Colon (tissue), 2 donors: ENCODE results near the gene METAP1D.
"Not testable (repeated sequence)": the region's sequence is repeated elsewhere in the genome, so short reads cannot be mapped to it uniquely, and the experiment has no call there.

ENCODE experiments used
- FAIRE-seq: peaks from 2 replicates; lab custom pipeline; 2012; peaks lifted over from hg19 to GRCh38; lab: Jason Lieb, UNC
- donor health status: control.
- donor health status: control.

METAP1D gene

DNA sequence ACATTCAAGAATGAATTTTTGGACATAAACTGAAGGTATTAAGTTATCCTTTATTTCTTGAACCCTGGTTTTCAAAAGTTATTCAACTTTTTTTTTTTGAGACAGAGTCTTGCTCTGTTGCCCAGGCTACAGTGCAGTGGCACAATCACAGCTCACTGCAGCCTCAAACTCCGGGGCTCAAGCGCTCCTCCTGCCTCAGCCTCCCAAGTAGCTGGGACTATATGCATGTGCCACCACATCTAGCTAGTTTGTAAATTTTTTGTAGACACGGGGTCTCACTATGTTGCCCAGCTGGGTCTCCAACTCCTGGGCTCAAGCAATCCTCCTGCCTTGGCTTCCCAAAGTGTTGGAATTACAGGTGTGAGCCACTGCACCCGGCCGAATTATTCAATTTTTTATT, 2.7 kb upstream of the METAP1D start:
- FAIRE-seq = not testable (repeated sequence)

DNA sequence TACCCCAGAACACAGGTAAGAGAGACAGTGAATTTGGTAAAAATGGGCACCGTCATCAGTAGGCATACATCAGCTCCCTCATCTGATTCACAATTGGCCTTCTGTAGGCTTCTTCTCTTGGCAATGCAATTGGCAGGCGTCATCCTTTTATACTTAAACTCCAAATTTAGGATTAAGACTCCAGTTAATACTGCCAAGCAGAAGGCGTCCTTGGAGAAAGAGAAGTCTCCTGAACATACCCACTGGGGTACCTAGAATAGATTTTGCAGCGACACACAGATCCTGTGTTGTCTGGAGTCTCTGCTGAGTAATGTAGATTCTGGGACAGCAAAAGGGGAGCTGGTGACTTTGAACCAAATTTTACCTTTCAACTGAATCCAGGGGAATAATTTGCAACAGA, 592 bp upstream of the METAP1D start:
- FAIRE-seq = no peak

DNA sequence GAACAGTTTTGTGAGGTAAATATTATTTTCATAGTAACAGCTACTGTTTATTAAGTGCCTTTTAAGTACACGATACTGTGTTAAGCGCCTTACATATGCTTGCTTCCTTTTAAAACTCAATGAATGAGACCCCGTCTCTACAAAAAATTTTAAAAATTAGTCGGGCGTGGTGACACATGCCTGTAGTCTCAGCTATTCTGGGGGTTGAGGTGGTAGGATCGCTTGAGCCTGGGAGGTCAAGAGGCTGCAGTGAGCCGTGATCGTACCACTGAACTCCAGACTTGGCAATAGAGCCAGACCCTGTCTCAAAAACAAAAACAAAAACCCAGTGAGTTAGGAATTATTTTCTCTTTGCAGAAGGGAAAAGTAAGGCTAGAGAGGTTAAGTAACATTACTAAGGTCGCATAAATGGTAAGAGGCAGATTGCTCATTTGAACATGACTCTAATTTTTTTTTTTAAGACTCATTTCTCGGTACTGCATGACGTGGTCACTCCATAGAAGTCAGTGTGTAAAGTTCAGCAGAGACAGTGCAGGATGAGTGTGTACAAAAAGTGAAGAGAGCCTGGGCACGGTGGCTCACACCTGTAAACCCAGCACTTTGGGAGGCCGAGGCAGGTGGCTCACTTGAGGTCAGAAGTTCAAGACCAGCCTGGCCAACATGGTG, 1.1 kb downstream of the METAP1D start:
- FAIRE-seq = no peak

DNA sequence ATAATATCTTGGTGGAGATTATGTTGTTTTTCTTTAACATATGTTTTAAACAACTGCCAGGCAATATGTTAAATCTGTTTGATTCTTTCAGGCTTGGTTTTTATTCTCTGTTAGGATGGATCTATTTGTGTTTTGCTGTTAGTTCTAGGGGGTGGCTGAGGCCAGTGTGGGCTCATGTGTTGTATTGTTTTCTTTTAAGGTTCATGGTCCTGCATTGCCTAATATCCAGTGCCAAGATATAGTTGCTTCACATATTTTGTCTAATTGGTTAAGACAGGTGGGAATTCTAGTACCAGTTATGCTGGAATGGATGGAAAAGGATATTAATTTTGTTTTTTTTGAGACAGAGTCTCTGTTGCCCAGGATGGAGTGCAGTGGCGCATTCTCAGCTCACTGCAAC, 7.6 kb downstream of the METAP1D start:
- FAIRE-seq = no peak

DNA sequence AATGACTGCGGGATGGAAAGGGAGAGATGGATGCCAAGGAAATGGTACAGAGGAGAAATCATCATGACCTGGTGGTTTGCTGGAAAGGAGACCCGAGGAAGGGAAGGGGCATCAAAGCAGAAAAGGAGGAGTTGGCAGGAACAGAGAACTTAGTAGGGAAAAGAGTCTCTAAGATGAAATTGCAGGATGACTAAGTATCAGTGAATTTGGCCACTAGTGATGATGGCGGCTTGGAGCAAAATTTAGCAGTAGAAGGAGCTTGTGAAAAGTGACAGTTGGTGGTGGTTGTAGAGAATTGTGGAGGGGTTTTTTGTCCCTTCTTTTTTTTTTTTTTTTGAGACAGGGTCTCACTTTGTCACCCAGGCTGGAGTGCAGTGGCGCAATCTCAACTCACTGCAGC, 10.1 kb downstream of the METAP1D start:
- no peak for FAIRE-seq

DNA sequence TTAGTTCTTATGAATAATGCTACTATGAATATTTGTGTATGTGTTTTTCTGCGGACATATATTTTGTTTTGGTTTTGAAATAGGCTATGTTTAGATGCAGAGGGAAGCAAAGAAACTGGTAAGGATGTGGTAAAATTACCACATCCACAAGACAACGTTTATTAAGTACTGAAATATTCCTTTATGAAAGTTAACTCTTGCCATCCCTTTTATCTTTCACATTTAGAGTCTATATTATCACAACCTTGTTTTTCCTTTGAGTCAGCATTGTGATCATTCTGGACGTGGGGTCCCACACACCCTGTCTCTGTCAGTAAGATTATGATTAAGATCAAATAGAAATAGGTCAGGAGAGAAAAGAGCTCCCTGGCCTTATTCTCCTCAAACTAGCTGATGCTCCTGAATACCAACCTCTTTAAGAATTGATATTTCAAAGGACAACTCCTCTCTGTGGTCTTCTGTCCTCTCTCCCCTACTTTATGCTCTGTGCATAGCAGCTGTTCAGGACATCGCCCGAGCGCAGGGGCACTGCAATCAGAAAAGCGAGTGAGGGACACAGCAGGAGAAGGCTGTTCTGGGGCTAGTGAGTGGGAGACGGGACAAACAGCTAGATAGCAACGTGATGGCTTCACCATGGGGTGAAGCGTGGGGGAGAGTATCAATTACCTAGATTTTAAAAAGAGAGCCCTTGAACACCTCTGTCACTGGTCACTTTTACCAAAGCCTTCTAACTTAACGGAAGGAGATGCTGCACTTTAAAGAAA, 12.2 kb downstream of the METAP1D start:
- FAIRE-seq = no peak

DNA sequence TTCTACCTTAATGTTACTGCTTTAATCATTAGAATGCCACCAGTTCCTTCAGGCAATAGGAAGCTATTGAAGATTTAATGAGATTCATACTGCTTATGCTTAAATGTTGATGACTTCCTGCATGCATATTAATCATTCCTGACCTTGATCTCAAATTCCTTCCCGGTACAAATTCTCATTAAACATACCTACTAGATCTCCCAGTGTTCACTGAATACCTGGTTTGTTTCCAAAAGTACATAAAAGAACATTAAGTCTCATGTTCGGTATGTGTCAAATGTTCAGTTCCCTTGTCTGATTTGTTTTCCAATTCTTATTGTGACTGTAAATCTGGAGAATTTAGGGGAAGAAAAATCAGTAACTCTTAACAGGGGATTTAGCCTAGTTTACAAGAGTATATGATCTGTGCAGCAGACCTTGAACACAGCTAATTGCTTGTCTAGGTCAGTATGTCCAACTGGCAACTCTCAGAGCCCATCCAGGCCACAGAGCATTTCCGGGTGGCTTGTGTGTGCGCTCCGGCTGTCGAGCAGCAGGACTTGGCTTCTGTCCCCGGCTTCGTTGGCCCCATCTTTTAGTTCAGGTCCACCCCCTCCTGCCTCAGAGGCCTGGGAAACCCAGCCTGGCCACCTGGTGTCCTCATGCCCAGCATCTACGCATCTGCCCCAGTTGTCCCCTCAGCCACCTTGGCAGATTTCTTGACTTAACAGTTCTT, 13.1 kb downstream of the METAP1D start:
- no peak for FAIRE-seq

DNA sequence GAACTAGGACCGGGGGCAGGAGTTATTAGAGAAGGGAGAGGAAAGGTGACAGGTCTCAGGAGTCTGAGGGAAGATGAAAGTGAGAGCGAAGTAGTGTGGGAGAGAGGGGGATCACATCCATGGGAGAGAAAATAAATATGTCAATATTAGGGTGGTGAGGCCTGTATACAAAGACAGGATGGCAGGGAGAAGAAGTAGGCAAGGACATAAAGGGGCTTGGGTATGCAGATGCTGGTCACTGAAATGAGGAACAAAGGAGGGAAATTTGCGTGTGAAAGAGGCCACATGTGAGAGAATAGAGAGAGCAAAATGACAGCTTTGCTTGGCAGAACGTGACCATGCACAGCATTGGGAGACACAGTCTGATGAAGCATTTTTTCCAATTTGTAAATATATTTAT, 13.6 kb downstream of the METAP1D start:
- FAIRE-seq = no peak

DNA sequence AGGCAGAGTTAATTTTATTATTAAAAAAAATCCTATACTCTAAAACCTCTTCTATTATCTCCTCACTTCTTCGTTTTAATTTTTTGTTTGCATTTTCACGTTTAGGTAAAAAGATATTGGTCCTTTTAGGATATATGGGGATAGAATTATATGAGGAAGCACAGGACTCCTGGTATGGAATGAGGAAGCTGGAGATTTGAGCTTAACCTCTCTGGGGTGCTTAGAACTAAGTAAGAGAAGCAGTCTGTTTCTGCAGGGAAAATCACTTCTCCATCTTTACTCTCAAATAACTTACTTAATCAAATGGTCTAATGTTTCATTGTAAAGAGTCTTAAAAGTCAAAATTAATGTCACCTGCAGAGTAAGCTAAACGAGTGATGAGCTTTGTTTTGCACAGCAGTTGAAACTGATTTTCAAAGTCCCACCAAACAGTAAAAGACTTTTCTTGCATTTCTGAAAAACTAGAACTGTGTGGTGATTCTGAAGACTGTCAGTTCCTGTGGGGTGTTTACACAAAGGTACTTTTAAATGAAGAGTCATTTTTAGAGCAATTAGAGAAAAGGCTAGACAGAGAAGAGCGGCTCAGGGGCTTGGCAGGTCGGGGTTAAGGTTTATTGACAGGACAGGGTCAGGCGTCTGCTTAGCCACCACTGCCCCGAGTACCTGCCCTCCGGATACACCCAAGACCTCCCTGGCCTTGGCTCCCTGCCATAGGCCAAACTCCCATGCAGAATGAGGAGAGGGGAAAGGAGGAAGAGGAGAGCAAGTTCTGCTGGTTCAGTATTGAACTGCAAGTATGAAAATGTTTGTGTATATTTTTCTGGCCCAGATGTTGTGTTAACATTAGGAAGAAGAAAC, 21.6 kb downstream of the METAP1D start:
- FAIRE-seq = no peak

DNA sequence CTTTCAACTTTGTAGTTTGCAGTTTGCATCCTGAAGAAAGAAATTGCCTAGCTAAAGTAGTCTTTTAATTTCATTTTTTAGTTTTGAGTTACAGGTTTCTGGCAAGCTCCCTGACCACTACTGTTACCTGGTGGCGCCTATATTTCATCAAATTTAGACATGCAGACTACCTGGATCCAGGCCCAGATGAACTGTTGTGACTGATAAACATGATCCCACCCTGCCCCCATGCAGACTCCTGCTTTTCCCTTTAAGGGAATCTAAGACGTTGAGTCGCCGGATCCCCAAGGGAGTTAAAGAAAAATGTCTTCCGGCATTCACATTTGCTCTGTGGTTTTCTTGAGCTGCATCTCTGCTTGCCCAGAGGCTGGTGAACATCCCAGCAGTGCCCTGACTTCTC, 22.2 kb downstream of the METAP1D start:
- no peak for FAIRE-seq

DNA sequence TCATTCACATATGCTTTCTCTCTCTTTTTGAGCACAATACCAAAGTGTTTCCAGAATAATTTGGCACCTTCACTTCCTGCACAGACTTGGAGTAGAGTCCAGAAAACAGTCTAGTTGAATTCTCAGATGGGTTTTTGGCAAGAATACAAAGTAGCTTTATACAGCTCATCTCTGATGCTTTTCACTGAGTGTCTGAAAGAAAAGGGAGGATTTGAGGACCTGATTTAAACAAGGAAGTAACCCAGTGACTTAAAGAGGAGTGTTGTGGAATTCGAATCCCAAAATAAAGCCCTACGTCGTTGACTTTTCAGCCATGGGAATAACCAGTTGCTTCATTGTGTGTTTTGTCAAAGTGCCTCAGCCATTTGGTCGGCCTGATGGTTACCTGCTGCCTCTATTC, 31.8 kb downstream of the METAP1D start:
- FAIRE-seq = no peak

DNA sequence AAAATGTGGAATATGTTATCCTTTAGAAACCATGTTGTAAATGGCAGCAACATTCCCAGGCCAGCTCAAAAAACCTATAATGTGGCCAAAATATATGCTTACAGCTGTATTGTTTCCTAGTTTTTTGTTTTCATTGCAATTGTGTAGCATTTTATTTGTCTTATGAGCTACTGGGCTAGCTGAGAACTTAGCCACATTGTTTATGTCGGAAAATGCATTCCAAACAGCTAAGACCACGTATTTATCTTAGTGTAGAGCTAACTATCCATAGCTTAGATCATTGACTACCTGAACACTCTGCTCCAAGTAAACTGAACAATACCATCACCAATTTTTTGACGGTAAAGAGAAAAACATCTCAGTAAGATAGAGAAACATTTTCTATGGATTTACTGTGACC, 38.4 kb downstream of the METAP1D start:
- no peak for FAIRE-seq

DNA sequence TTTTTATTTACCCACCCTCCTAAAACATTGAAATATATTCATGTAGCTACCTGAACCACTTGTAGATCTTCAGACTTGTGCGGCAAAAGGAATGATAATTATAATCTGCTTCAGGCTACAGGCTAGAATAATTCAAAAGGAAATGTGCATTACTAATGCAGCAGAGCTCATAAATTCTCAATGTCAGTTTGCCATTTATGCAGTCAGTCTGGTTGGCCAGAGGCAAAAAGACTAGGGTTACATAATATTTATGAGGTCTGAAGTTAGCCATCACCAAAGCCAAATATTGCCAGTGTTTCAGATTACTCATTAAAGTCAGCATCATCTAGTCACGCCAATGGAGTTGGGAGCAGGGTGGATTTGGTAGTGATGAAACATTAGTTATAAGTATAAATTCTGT, 38.9 kb downstream of the METAP1D start:
- FAIRE-seq = no peak

DNA sequence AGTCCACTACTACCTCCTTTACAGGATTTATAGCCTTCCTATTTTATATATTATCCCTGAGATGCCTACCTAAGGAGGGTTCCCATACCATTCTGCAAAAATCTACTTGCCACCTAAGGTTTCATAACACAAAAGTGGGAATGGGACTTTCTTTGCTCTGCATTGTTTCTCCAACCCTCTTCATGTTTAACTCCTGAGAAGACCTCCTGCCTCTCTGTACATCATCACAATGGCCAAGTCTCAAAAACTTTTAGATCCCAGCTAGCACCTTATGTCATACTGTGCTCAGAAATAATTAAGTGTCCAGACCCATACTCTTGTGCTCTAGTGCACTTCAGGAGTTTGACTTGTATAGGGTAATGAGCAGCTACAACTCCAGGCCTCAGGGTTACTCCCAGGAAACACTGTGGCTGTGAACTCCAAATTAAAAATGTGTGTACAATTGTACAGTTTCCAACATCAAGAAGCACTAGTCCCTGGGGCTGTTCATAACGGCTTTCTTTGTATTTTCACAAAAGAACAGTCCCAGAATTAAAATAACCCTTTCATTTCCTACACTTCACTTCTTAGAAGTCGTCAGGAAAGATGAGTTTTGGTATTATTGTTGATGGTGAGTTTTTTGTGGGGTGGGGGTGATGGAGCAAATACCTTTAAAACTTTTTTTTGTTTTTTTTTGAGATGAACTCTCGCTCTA, 39.4 kb downstream of the METAP1D start:
- no peak for FAIRE-seq

DNA sequence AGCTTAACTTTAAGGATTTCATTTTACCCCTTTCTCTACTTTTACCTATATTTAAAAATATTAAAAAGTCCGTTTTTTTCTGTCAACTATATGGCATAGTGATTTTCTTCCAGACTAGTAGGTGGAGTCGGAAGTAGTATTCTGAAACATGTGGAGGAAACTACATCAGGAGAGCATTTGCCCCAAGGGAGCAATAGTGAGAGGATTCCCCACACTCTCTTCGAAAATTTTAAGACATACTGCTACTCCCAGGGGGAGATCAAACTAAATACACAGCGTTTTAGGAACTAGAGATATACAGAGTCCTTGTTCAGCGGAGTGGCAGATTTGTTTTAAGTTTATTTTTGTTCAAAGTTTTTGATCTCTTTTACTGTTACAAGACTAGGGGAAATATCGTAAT, 40.6 kb downstream of the METAP1D start:
- FAIRE-seq = no peak

DNA sequence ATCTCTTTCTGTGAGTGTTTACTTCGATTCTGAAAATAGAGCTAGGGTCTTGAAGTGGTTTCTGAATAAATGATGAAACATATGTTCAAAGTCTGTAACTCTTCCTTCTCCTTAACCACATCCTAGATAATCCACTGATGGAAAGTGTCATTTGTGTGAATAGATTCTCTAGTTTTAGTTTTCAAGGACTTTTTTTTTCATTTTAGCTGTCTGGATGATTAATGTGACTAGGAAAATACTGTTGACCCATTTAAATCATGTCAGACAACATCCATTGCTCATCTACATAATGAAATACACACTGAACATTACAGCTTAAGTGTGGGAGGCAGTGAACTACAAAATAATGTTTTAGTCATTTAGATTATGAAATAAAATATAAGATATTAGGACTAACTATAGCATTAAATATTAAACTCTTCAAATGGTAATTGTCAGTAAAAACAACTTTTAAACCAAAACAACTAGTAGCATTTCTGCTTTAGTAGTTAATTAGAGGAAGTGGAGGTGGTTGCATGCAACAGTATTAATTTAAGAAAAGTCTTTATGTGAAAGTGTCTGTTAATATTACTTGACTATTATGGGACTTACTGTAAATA, 46.4 kb downstream of the METAP1D start:
- no peak for FAIRE-seq

DNA sequence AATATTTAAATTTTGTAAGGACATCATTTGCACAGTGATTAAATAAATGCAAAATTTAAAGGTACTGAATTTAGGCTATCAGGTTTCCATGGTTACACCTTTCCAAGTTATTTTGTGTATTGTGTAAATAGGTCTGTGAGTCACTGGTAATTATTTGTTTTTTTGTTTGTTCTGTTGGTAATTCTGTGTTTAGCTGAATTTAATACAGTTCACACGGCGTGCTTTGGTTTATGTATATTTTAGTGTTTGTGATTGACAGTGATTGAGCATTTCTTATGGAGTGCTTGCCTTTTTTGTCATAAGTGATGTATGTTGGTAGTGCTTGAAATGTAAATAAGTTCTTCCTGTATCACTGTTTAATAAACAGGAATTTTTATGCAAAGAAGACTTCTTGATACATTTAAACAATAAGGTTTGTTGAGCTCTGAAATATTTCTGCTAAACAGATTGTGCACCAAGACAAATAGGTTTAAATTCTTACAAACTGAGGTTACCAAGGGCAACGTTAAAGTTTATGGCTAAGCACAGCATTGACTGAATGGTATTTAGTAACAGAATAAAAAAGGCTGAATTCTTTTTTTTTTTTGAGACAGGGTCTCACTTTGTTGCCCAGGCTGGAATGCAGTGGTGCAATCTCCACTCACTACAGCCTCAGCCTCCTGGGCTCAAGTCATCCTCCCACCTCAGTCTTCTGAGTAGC, 47.3 kb downstream of the METAP1D start:
- no peak for FAIRE-seq

DNA sequence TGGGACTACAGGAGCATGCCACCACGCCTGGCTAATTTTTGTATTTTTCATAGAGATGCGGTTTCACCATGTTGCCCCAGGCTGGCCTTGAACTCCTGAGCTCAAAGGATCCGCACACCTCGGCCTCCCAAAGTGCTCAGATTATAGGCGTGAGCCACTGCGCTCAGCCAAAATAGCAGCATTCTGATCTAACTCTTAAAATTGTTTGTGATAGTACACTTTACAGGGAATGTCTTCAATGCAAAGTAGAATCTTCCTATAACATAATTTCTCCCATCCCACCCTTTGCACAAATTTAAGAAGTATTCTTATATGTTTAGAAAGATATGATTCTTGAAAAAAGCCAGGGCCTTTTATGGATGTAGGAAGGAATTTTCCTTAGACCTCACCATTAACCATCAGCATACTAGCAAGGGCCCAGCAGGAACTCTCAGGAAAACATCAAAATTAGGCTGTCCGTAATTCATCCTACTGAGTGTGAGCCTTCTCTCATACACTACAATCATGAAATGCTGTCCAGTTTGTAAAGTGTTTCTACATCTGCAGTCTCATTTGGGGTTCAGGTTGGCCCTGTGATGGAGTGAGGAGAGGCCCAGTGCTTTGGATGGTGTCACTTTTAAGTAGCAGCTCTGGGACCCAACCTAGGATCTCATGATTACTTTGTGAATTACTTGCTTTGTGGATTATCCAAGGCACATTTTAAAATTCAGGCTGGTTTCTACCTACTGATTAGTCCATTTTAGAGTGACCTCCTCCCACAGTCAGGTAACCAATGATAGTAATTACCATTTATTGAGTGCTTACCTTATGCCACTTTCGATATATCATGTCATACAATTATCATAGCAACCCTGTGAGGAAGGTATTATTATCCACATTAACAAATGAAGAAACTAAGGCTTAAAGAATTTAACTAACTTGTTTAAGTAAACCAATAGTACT, 48.1 kb downstream of the METAP1D start:
- no peak for FAIRE-seq
